HEK293 (cell line): ENCODE measurements around the gene WHRN.

ENCODE experiments used
- HOXA7 ChIP-seq: sonication (generic); formaldehyde crosslinking; IDR thresholded peaks from 2 replicates; pipeline ENCODE4 v1.8.1; 2022; ENCODE audit warnings: missing genetic modification reagents, borderline replicate concordance
- ZEB2 ChIP-seq: fragments of 450-650 bp; formaldehyde crosslinking; IDR thresholded peaks from 2 replicates; pipeline ENCODE4 v1.5.1; 2016; ENCODE audit warnings: missing biosample characterization, missing genetic modification characterization
- ZFP41 ChIP-seq: fragments of 450-650 bp; formaldehyde crosslinking; IDR thresholded peaks from 2 replicates; pipeline ENCODE4 v1.5.1; 2016; ENCODE audit warnings: missing biosample characterization, missing genetic modification characterization, borderline replicate concordance
- ZNF174 ChIP-seq: fragments of 450-650 bp; formaldehyde crosslinking; IDR thresholded peaks from 2 replicates; pipeline ENCODE4 v1.5.0; 2017; ENCODE audit warnings: missing biosample characterization, mild to moderate bottlenecking, missing genetic modification characterization
- ZNF274 ChIP-seq, 2 experiments: fragments of 200-500 bp in 1 of 2; fragments of 450-650 bp in 1 of 2; sonication (Bioruptor generic) in 1 of 2; formaldehyde crosslinking in 1 of 2; IDR thresholded peaks; 2 replicates each; pipeline versions ENCODE4 v1.5.1 to v1.6.1; 2014 to 2016; ENCODE audit warnings: borderline replicate concordance in 1 of 2, inconsistent platforms in 1 of 2, low read length in 1 of 2, missing biosample characterization in 1 of 2, missing genetic modification characterization in 1 of 2
- ZNF311 ChIP-seq: fragments of 450-650 bp; formaldehyde crosslinking; IDR thresholded peaks from 2 replicates; pipeline ENCODE4 v1.5.1; 2017; ENCODE audit warnings: missing biosample characterization, missing genetic modification characterization, borderline replicate concordance
- ZNF677 ChIP-seq: fragments of 450-650 bp; IDR thresholded peaks from 2 replicates; pipeline ENCODE4 v1.5.0; 2018; ENCODE audit warnings: missing biosample characterization, mild to moderate bottlenecking, missing genetic modification characterization, moderate library complexity
- ZNF768 ChIP-seq: fragments of 450-650 bp; formaldehyde crosslinking; IDR thresholded peaks from 2 replicates; pipeline ENCODE4 v1.5.1; 2018; ENCODE audit warnings: missing biosample characterization, mild to moderate bottlenecking, missing genetic modification characterization
- ZNF792 ChIP-seq: fragments of 450-650 bp; formaldehyde crosslinking; IDR thresholded peaks from 2 replicates; pipeline ENCODE4 v1.5.1; 2016; ENCODE audit warnings: missing biosample characterization, missing genetic modification characterization
- TF ChIP-seq, protein P1 (sequence below): fragments of 450-650 bp; formaldehyde crosslinking; IDR thresholded peaks from 2 replicates; pipeline ENCODE4 v1.5.1; 2016; ENCODE audit warnings: missing biosample characterization, missing genetic modification characterization
- TF ChIP-seq, protein P2 (sequence below): fragments of 450-650 bp; formaldehyde crosslinking; IDR thresholded peaks from 2 replicates; pipeline ENCODE4 v1.5.1; 2016; ENCODE audit warnings: missing biosample characterization, missing genetic modification characterization
- TF ChIP-seq, protein P3 (sequence below): fragments of 450-650 bp; formaldehyde crosslinking; IDR thresholded peaks from 2 replicates; pipeline ENCODE4 v1.5.1; 2016; ENCODE audit warnings: missing biosample characterization, missing genetic modification characterization
- TF ChIP-seq, protein P4 (sequence below): fragments of 450-650 bp; formaldehyde crosslinking; IDR thresholded peaks from 2 replicates; pipeline ENCODE4 v1.5.1; 2016; ENCODE audit warnings: missing biosample characterization, missing genetic modification characterization
- TF ChIP-seq, protein P5 (sequence below): fragments of 450-650 bp; IDR thresholded peaks from 2 replicates; pipeline ENCODE4 v1.5.1; 2018; ENCODE audit warnings: missing biosample characterization, missing genetic modification characterization

DNA sequence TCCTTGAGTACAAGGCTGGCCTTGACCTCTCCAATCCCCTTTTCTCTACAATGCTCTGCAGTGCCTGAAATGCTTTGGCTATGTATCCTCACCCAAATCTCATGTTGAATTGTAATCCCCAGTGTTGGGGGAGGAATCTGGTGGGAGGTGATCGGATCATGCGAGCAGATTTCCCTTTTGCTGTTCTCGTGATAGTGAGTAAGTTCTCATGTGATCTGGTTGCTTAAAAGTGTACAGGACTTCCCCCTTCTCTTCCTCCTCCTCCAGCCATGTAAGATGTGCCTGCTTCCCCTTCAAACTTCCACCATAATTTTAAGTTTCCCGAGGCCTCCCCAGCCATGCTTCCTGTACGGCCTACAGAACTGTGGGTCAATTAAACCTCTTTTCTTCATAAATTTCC is 89.0 kb downstream of the WHRN start:
- no peak for TF ChIP-seq ZNF677
- TF ChIP-seq HOXA7: no peak
- TF ChIP-seq, protein P1, sequence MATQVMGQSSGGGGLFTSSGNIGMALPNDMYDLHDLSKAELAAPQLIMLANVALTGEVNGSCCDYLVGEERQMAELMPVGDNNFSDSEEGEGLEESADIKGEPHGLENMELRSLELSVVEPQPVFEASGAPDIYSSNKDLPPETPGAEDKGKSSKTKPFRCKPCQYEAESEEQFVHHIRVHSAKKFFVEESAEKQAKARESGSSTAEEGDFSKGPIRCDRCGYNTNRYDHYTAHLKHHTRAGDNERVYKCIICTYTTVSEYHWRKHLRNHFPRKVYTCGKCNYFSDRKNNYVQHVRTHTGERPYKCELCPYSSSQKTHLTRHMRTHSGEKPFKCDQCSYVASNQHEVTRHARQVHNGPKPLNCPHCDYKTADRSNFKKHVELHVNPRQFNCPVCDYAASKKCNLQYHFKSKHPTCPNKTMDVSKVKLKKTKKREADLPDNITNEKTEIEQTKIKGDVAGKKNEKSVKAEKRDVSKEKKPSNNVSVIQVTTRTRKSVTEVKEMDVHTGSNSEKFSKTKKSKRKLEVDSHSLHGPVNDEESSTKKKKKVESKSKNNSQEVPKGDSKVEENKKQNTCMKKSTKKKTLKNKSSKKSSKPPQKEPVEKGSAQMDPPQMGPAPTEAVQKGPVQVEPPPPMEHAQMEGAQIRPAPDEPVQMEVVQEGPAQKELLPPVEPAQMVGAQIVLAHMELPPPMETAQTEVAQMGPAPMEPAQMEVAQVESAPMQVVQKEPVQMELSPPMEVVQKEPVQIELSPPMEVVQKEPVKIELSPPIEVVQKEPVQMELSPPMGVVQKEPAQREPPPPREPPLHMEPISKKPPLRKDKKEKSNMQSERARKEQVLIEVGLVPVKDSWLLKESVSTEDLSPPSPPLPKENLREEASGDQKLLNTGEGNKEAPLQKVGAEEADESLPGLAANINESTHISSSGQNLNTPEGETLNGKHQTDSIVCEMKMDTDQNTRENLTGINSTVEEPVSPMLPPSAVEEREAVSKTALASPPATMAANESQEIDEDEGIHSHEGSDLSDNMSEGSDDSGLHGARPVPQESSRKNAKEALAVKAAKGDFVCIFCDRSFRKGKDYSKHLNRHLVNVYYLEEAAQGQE: no peak
- TF ChIP-seq, protein P2, sequence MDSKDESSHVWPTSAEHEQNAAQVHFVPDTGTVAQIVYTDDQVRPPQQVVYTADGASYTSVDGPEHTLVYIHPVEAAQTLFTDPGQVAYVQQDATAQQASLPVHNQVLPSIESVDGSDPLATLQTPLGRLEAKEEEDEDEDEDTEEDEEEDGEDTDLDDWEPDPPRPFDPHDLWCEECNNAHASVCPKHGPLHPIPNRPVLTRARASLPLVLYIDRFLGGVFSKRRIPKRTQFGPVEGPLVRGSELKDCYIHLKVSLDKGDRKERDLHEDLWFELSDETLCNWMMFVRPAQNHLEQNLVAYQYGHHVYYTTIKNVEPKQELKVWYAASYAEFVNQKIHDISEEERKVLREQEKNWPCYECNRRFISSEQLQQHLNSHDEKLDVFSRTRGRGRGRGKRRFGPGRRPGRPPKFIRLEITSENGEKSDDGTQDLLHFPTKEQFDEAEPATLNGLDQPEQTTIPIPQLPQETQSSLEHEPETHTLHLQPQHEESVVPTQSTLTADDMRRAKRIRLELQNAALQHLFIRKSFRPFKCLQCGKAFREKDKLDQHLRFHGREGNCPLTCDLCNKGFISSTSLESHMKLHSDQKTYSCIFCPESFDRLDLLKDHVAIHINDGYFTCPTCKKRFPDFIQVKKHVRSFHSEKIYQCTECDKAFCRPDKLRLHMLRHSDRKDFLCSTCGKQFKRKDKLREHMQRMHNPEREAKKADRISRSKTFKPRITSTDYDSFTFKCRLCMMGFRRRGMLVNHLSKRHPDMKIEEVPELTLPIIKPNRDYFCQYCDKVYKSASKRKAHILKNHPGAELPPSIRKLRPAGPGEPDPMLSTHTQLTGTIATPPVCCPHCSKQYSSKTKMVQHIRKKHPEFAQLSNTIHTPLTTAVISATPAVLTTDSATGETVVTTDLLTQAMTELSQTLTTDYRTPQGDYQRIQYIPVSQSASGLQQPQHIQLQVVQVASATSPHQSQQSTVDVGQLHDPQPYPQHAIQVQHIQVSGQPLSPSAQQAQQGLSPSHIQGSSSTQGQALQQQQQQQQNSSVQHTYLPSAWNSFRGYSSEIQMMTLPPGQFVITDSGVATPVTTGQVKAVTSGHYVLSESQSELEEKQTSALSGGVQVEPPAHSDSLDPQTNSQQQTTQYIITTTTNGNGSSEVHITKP (tag by site-specific recombination): no peak
- TF ChIP-seq, protein P3, sequence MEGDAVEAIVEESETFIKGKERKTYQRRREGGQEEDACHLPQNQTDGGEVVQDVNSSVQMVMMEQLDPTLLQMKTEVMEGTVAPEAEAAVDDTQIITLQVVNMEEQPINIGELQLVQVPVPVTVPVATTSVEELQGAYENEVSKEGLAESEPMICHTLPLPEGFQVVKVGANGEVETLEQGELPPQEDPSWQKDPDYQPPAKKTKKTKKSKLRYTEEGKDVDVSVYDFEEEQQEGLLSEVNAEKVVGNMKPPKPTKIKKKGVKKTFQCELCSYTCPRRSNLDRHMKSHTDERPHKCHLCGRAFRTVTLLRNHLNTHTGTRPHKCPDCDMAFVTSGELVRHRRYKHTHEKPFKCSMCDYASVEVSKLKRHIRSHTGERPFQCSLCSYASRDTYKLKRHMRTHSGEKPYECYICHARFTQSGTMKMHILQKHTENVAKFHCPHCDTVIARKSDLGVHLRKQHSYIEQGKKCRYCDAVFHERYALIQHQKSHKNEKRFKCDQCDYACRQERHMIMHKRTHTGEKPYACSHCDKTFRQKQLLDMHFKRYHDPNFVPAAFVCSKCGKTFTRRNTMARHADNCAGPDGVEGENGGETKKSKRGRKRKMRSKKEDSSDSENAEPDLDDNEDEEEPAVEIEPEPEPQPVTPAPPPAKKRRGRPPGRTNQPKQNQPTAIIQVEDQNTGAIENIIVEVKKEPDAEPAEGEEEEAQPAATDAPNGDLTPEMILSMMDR (tag by site-specific recombination): no peak
- TF ChIP-seq ZNF768 (tag by site-specific recombination): no peak
- no peak for TF ChIP-seq ZNF174 (tag by site-specific recombination)
- TF ChIP-seq ZNF792 (tag by site-specific recombination): no peak
- TF ChIP-seq ZFP41: no peak
- TF ChIP-seq ZEB2: no peak
- TF ChIP-seq ZNF274 (IDR thresholded peaks at IDR 0.05; ENCODE audit: low read length): no peak
- TF ChIP-seq ZNF274 (tag by site-specific recombination; IDR thresholded peaks at IDR 0.05; ENCODE audit: borderline replicate concordance): no peak
- TF ChIP-seq, protein P4, sequence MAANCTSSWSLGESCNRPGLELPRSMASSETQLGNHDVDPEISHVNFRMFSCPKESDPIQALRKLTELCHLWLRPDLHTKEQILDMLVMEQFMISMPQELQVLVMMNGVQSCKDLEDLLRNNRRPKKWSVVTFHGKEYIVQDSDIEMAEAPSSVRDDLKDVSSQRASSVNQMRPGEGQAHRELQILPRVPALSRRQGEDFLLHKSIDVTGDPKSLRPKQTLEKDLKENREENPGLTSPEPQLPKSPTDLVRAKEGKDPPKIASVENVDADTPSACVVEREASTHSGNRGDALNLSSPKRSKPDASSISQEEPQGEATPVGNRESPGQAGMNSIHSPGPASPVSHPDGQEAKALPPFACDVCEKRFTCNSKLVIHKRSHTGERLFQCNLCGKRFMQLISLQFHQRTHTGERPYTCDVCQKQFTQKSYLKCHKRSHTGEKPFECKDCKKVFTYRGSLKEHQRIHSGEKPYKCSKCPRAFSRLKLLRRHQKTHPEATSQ (tag by site-specific recombination): no peak
- TF ChIP-seq ZNF311 (tag by site-specific recombination): no peak
- TF ChIP-seq, protein P5, sequence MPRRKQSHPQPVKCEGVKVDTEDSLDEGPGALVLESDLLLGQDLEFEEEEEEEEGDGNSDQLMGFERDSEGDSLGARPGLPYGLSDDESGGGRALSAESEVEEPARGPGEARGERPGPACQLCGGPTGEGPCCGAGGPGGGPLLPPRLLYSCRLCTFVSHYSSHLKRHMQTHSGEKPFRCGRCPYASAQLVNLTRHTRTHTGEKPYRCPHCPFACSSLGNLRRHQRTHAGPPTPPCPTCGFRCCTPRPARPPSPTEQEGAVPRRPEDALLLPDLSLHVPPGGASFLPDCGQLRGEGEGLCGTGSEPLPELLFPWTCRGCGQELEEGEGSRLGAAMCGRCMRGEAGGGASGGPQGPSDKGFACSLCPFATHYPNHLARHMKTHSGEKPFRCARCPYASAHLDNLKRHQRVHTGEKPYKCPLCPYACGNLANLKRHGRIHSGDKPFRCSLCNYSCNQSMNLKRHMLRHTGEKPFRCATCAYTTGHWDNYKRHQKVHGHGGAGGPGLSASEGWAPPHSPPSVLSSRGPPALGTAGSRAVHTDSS: no peak
